Activated CD4-positive, alpha-beta T cell treated with anti-CD3 and anti-CD28 coated beads for 24 hours (primary cell): ENCODE results near the gene GBE1.

ENCODE experiments used
- DNase-seq, 2 donors: peaks; one replicate each; pipeline ENCODE4 v3.0.0-alpha.2; 2020; ENCODE audit warnings: low read depth in 2 of 2

The GBE1 gene

GRCh38 chr3:81468391-81468790 is 293.1 kb downstream of the GBE1 start:
- no peak for DNase-seq

GRCh38 chr3:81466201-81466560 is 295.3 kb downstream of the GBE1 start:
- DNase-seq = no peak

- DNase-seq = no peak
These were observed 295.8 kb downstream of the GBE1 start for GRCh38 chr3:81465510-81466200.

GRCh38 chr3:81463781-81464180 is 297.7 kb downstream of the GBE1 start:
- no peak for DNase-seq

- no peak for DNase-seq
These were observed 298.5 kb downstream of the GBE1 start for GRCh38 chr3:81462921-81463320.

GRCh38 chr3:81459733-81460132 is 301.7 kb downstream of the GBE1 start:
- DNase-seq = no peak

- no peak for DNase-seq
These were observed 309.0 kb downstream of the GBE1 start for GRCh38 chr3:81452418-81452817.

GRCh38 chr3:81451611-81452010 is 309.8 kb downstream of the GBE1 start:
- no peak for DNase-seq

GRCh38 chr3:81451140-81451539 is 310.3 kb downstream of the GBE1 start:
- DNase-seq = no peak

- no peak for DNase-seq
These were observed 314.6 kb downstream of the GBE1 start for GRCh38 chr3:81446806-81447205.

GRCh38 chr3:81445712-81446111 is 315.7 kb downstream of the GBE1 start:
- DNase-seq = no peak

- DNase-seq = no peak
These were observed 316.5 kb downstream of the GBE1 start for GRCh38 chr3:81444817-81445460.

- DNase-seq = no peak
These were observed 317.5 kb downstream of the GBE1 start for GRCh38 chr3:81443958-81444357.

GRCh38 chr3:81443457-81443782 is 318.0 kb downstream of the GBE1 start:
- DNase-seq = no peak

GRCh38 chr3:81442758-81443456 is 318.5 kb downstream of the GBE1 start:
- DNase-seq = no peak

- DNase-seq = no peak
These were observed 320.8 kb downstream of the GBE1 start for GRCh38 chr3:81440661-81441060.
